Measurements from ENCODE around the gene MACROD1.

MACROD1 gene

GRCh38 chr11:64148226-64148916 is 17.5 kb downstream of the MACROD1 start:
- Histone ChIP-seq H3K9me3 (ENCODE audit: insufficient read depth, low read depth, low read length) (no peaks in the 10 kb centered on the region), H3K4me3 (ENCODE audit: low read length) (no peak overlapping the region), H3K36me3 (ENCODE audit: insufficient read depth, low read depth, low read length) (no peaks in the 10 kb centered on the region), H3K9ac (ENCODE audit: low read depth, low read length) (no peak overlapping the region), H3K27me3 (ENCODE audit: insufficient read depth, low read length) (no peaks in the 10 kb centered on the region; the same call in 1 of the 2 replicates), H3K27ac (ENCODE audit: low read length) (no peak overlapping the region), H3K4me1 (ENCODE audit: insufficient read depth, low read length) (no peaks in the 10 kb centered on the region; the same call in 1 of the 2 replicates)

- H3K27me3 ChIP-seq (ENCODE audit: insufficient read depth, low read length): peaks cover 1% of the 10 kb centered on the region; the same call in 1 of the 2 replicates
- H3K9ac ChIP-seq (ENCODE audit: low read depth, low read length): no peak overlapping the region
- H3K4me1 ChIP-seq (ENCODE audit: insufficient read depth, low read length): no peaks in the 10 kb centered on the region; the same call in 1 of the 2 replicates
- no peak overlapping the region for H3K27ac ChIP-seq (ENCODE audit: low read length)
- no peaks in the 10 kb centered on the region for H3K36me3 ChIP-seq (ENCODE audit: insufficient read depth, low read depth, low read length)
- no peaks in the 10 kb centered on the region for H3K9me3 ChIP-seq (ENCODE audit: insufficient read depth, low read depth, low read length)
- no peak overlapping the region for H3K4me3 ChIP-seq (ENCODE audit: low read length)
Observed at GRCh38 chr11:64146036-64146955, 19.6 kb downstream of the MACROD1 start.

- H3K27ac ChIP-seq (ENCODE audit: low read length): no peak overlapping the region
- H3K4me1 ChIP-seq (ENCODE audit: insufficient read depth, low read length): no peaks in the 10 kb centered on the region; the same call in 1 of the 2 replicates
- no peak overlapping the region for H3K4me3 ChIP-seq (ENCODE audit: low read length)
- peaks cover 10% of the 10 kb centered on the region; the same call in 1 of the 2 replicates for H3K27me3 ChIP-seq (ENCODE audit: insufficient read depth, low read length)
- H3K9me3 ChIP-seq (ENCODE audit: insufficient read depth, low read depth, low read length): no peaks in the 10 kb centered on the region
- H3K36me3 ChIP-seq (ENCODE audit: insufficient read depth, low read depth, low read length): no peaks in the 10 kb centered on the region
- H3K9ac ChIP-seq (ENCODE audit: low read depth, low read length): no peak overlapping the region
Observed at GRCh38 chr11:64144587-64145472, 21.1 kb downstream of the MACROD1 start.

GRCh38 chr11:64141081-64141783 is 24.7 kb downstream of the MACROD1 start:
- Histone ChIP-seq H3K9ac (ENCODE audit: low read depth, low read length) (no peak overlapping the region), H3K9me3 (ENCODE audit: insufficient read depth, low read depth, low read length) (no peaks in the 10 kb centered on the region), H3K4me3 (ENCODE audit: low read length) (no peak overlapping the region), H3K27me3 (ENCODE audit: insufficient read depth, low read length) (peaks cover 22% of the 10 kb centered on the region; the same call in 1 of the 2 replicates), H3K36me3 (ENCODE audit: insufficient read depth, low read depth, low read length) (no peaks in the 10 kb centered on the region), H3K27ac (ENCODE audit: low read length) (no peak overlapping the region), H3K4me1 (ENCODE audit: insufficient read depth, low read length) (no peaks in the 10 kb centered on the region)

- H3K9ac ChIP-seq (ENCODE audit: low read depth, low read length): no peak overlapping the region
- H3K27ac ChIP-seq (ENCODE audit: low read length): no peak overlapping the region
- no peaks in the 10 kb centered on the region for H3K36me3 ChIP-seq (ENCODE audit: insufficient read depth, low read depth, low read length)
- peaks cover 34% of the 10 kb centered on the region; the same call in 1 of the 2 replicates for H3K27me3 ChIP-seq (ENCODE audit: insufficient read depth, low read length)
- H3K4me1 ChIP-seq (ENCODE audit: insufficient read depth, low read length): no peaks in the 10 kb centered on the region
- H3K4me3 ChIP-seq (ENCODE audit: low read length): no peak overlapping the region
- H3K9me3 ChIP-seq (ENCODE audit: insufficient read depth, low read depth, low read length): no peaks in the 10 kb centered on the region
Observed at GRCh38 chr11:64140082-64140481, 25.8 kb downstream of the MACROD1 start.

GRCh38 chr11:64139049-64139448 is 26.9 kb downstream of the MACROD1 start:
- peaks cover 44% of the 10 kb centered on the region; the same call in 1 of the 2 replicates for H3K27me3 ChIP-seq (ENCODE audit: insufficient read depth, low read length)
- no peaks in the 10 kb centered on the region for H3K36me3 ChIP-seq (ENCODE audit: insufficient read depth, low read depth, low read length)
- no peak overlapping the region for H3K4me3 ChIP-seq (ENCODE audit: low read length)
- no peaks in the 10 kb centered on the region for H3K9me3 ChIP-seq (ENCODE audit: insufficient read depth, low read depth, low read length)
- H3K27ac ChIP-seq (ENCODE audit: low read length): no peak overlapping the region
- H3K9ac ChIP-seq (ENCODE audit: low read depth, low read length): no peak overlapping the region
- no peaks in the 10 kb centered on the region for H3K4me1 ChIP-seq (ENCODE audit: insufficient read depth, low read length)

- Histone ChIP-seq H3K36me3 (ENCODE audit: insufficient read depth, low read depth, low read length) (no peaks in the 10 kb centered on the region), H3K4me3 (ENCODE audit: low read length) (no peak overlapping the region), H3K4me1 (ENCODE audit: insufficient read depth, low read length) (no peaks in the 10 kb centered on the region), H3K27me3 (ENCODE audit: insufficient read depth, low read length) (peaks cover 50% of the 10 kb centered on the region; the same call in 1 of the 2 replicates), H3K9me3 (ENCODE audit: insufficient read depth, low read depth, low read length) (no peaks in the 10 kb centered on the region), H3K9ac (ENCODE audit: low read depth, low read length) (no peak overlapping the region), H3K27ac (ENCODE audit: low read length) (no peak overlapping the region)
Observed at GRCh38 chr11:64138398-64138797, 27.5 kb downstream of the MACROD1 start.

- Histone ChIP-seq H3K4me3 (ENCODE audit: low read length) (no peak overlapping the region), H3K36me3 (ENCODE audit: insufficient read depth, low read depth, low read length) (no peaks in the 10 kb centered on the region), H3K9ac (ENCODE audit: low read depth, low read length) (no peak overlapping the region), H3K9me3 (ENCODE audit: insufficient read depth, low read depth, low read length) (no peaks in the 10 kb centered on the region), H3K4me1 (ENCODE audit: insufficient read depth, low read length) (peaks cover 2% of the 10 kb centered on the region; the same call in 1 of the 2 replicates), H3K27ac (ENCODE audit: low read length) (no peak overlapping the region), H3K27me3 (ENCODE audit: insufficient read depth, low read length) (peaks cover 55% of the 10 kb centered on the region; the same call in 1 of the 2 replicates)
Observed at GRCh38 chr11:64136765-64137441, 29.0 kb downstream of the MACROD1 start.

- H3K4me1 ChIP-seq (ENCODE audit: insufficient read depth, low read length): peaks cover 4% of the 10 kb centered on the region; the same call in 1 of the 2 replicates
- no peaks in the 10 kb centered on the region for H3K36me3 ChIP-seq (ENCODE audit: insufficient read depth, low read depth, low read length)
- no peak overlapping the region for H3K27ac ChIP-seq (ENCODE audit: low read length)
- no peak overlapping the region for H3K9ac ChIP-seq (ENCODE audit: low read depth, low read length)
- H3K9me3 ChIP-seq (ENCODE audit: insufficient read depth, low read depth, low read length): no peaks in the 10 kb centered on the region
- H3K27me3 ChIP-seq (ENCODE audit: insufficient read depth, low read length): peaks cover 52% of the 10 kb centered on the region; the same call in 1 of the 2 replicates
- no peak overlapping the region for H3K4me3 ChIP-seq (ENCODE audit: low read length)
Observed at GRCh38 chr11:64135711-64136110, 30.2 kb downstream of the MACROD1 start.

GRCh38 chr11:64134963-64135362 is 30.9 kb downstream of the MACROD1 start:
- Histone ChIP-seq H3K36me3 (ENCODE audit: insufficient read depth, low read depth, low read length) (no peaks in the 10 kb centered on the region), H3K27ac (ENCODE audit: low read length) (no peak overlapping the region), H3K4me3 (ENCODE audit: low read length) (no peak overlapping the region), H3K27me3 (ENCODE audit: insufficient read depth, low read length) (peaks cover 54% of the 10 kb centered on the region; the same call in 1 of the 2 replicates), H3K4me1 (ENCODE audit: insufficient read depth, low read length) (peaks cover 4% of the 10 kb centered on the region; the same call in 1 of the 2 replicates), H3K9ac (ENCODE audit: low read depth, low read length) (no peak overlapping the region), H3K9me3 (ENCODE audit: insufficient read depth, low read depth, low read length) (no peaks in the 10 kb centered on the region)

Data from iPS-20b (cell line).